ENCODE data around the gene GALNT9. TPM values are rescaled to one million over a fixed set of nuclear protein-coding genes. Genes with fewer than 3 reads are reported as not detected.
"Not testable (repeated sequence)": the region's sequence is repeated elsewhere in the genome, so short reads cannot be mapped to it uniquely, and the experiment has no call there.

GALNT9 gene
- total and polyA plus RNA-seq, 2 experiments from 2014 or later: 3.9 to 4.7 TPM

- DNase-seq (ENCODE audit: low spot score): no peak
- WGBS (ENCODE audit: low lambda C conversion rate, missing lambda C conversion rate): 60% methylated on average over 1 of the region's 6 CpGs
- Histone ChIP-seq H3K4me1 (ENCODE audit: insufficient read depth) (no peaks in the 10 kb centered on the region), H3K4me3 (no peak overlapping the region), H3K4me2 (no peak overlapping the region), H3K27ac (no peak overlapping the region), H4K20me1 (ENCODE audit: insufficient read depth, poor library complexity, severe bottlenecking) (no peaks in the 10 kb centered on the region), H3K79me2 (no peaks in the 10 kb centered on the region), H3K36me3 (replicated peaks; ENCODE audit: insufficient read depth, low read depth) (no peaks in the 10 kb centered on the region), H3K27me3 (peaks cover 2% of the 10 kb centered on the region), H3K9me3 (ENCODE audit: low read depth) (no peaks in the 10 kb centered on the region), H2AFZ (no peak overlapping the region), H3K9me2 (replicated peaks; ENCODE audit: insufficient read depth) (no peaks in the 10 kb centered on the region)
- no peak for TF ChIP-seq EZH2 (IDR thresholded peaks at IDR 0.05; ENCODE audit: borderline replicate concordance)
- TF ChIP-seq CTCF (IDR thresholded peaks at IDR 0.05; ENCODE audit: poor library complexity): no peak
- TF ChIP-seq EZH2phosphoT487 (IDR thresholded peaks at IDR 0.05; ENCODE audit: low read depth, severe bottlenecking, unreplicated experiment): no peak
These were observed 106.6 kb downstream of the GALNT9 start for GRCh38 chr12:132222808-132223173.

DNA sequence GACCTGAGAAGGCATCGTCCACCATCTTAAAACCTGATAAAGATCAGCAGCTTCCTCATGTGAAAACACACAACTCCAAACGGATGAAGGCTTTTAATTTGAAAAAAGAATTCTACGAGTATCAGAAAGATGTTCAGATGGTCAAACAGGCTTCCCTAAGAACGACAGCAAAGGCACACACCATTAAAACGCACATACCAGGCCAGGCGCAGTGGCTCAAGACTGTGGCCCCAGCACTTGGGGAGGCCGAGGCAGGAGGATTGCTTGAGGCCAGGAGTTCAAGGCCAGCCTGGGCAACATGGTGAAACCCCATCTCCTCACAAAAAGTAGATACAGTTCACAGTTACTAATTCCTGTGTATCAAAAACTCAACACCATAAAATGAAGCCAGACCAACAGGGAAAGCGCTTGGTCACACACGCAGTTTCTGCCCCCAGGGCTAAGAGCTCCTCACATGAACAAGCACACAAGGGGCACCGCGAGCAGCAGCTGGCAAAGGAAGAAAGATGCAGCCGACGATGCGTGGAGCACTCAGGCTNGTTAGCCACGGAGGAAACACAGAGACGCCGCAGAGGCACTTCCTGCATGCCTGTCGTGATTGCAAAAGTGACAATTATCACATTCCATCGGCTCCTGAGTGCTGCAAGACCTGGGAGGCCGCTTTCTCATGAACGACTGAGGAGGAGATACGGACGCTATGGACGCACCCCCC is 107.1 kb downstream of the GALNT9 start:
- Histone ChIP-seq H3K9me3 (ENCODE audit: low read depth) (no peaks in the 10 kb centered on the region), H3K9me2 (replicated peaks; ENCODE audit: insufficient read depth) (no peaks in the 10 kb centered on the region), H3K27ac (no peak overlapping the region), H4K20me1 (ENCODE audit: insufficient read depth, poor library complexity, severe bottlenecking) (no peaks in the 10 kb centered on the region), H3K79me2 (no peaks in the 10 kb centered on the region), H3K36me3 (replicated peaks; ENCODE audit: insufficient read depth, low read depth) (no peaks in the 10 kb centered on the region), H3K4me1 (ENCODE audit: insufficient read depth) (no peaks in the 10 kb centered on the region), H2AFZ (no peak overlapping the region), H3K4me2 (peak overlapping the region; percentile 19), H3K27me3 (no peaks in the 10 kb centered on the region), H3K4me3 (no peak overlapping the region)
- peak; percentile 46 for DNase-seq (ENCODE audit: low spot score)
- TF ChIP-seq CTCF (IDR thresholded peaks at IDR 0.05; ENCODE audit: poor library complexity) (no peak), EZH2 (IDR thresholded peaks at IDR 0.05; ENCODE audit: borderline replicate concordance) (no peak), EZH2phosphoT487 (IDR thresholded peaks at IDR 0.05; ENCODE audit: low read depth, severe bottlenecking, unreplicated experiment) (no peak)
- 45% methylated on average over 24 of the region's 24 CpGs for WGBS (ENCODE audit: low lambda C conversion rate, missing lambda C conversion rate)

- H3K4me3 ChIP-seq; H4K20me1 ChIP-seq (ENCODE audit: insufficient read depth, poor library complexity, severe bottlenecking); H3K9me2 ChIP-seq (replicated peaks; ENCODE audit: insufficient read depth); H3K27me3 ChIP-seq; DNase-seq (ENCODE audit: low spot score); H3K4me1 ChIP-seq (ENCODE audit: insufficient read depth); H2AFZ ChIP-seq; H3K79me2 ChIP-seq; H3K9me3 ChIP-seq (ENCODE audit: low read depth); H3K27ac ChIP-seq; H3K4me2 ChIP-seq; H3K36me3 ChIP-seq (replicated peaks; ENCODE audit: insufficient read depth, low read depth): not testable (repeated sequence)
- WGBS (ENCODE audit: low lambda C conversion rate, missing lambda C conversion rate): 94% methylated on average over 3 of the region's 12 CpGs
These were observed 109.6 kb downstream of the GALNT9 start for GRCh38 chr12:132219761-132220160.

- H3K9me3 ChIP-seq (ENCODE audit: low read depth): no peaks in the 10 kb centered on the region
- TF ChIP-seq EZH2 (IDR thresholded peaks at IDR 0.05; ENCODE audit: borderline replicate concordance) (no peak), CTCF (IDR thresholded peaks at IDR 0.05; ENCODE audit: poor library complexity) (no peak), EZH2phosphoT487 (IDR thresholded peaks at IDR 0.05; ENCODE audit: low read depth, severe bottlenecking, unreplicated experiment) (no peak)
- peaks cover 6% of the 10 kb centered on the region for H3K27me3 ChIP-seq
- no peaks in the 10 kb centered on the region for H3K9me2 ChIP-seq (replicated peaks; ENCODE audit: insufficient read depth)
- H3K27ac ChIP-seq: no peak overlapping the region
- no peaks in the 10 kb centered on the region for H4K20me1 ChIP-seq (ENCODE audit: insufficient read depth, poor library complexity, severe bottlenecking)
- H3K4me1 ChIP-seq (ENCODE audit: insufficient read depth): no peaks in the 10 kb centered on the region
- no peak overlapping the region for H2AFZ ChIP-seq
- no peak overlapping the region for H3K4me2 ChIP-seq
- 83% methylated on average over 14 of the region's 16 CpGs for WGBS (ENCODE audit: low lambda C conversion rate, missing lambda C conversion rate)
- no peaks in the 10 kb centered on the region for H3K36me3 ChIP-seq (replicated peaks; ENCODE audit: insufficient read depth, low read depth)
- DNase-seq (ENCODE audit: low spot score): no peak
- no peaks in the 10 kb centered on the region for H3K79me2 ChIP-seq
- H3K4me3 ChIP-seq: no peak overlapping the region
These were observed 110.1 kb downstream of the GALNT9 start for GRCh38 chr12:132219323-132219722.

Data from hepatocyte (in vitro differentiated cells).